Measurements from ENCODE around the gene PCDHGA12.
"Not testable (repeated sequence)": the region's sequence is repeated elsewhere in the genome, so short reads cannot be mapped to it uniquely, and the experiment has no call there.

Gene PCDHGA12

GRCh38 chr5:141430332-141431113 is at the start of gene PCDHGA12:
Gene PCDHGA12 (plus strand): TSS chr5:141430507. CDS start chr5:141430760, 253 bp downstream.
- peak; percentile 93 for DNase-seq (ENCODE audit: low read depth)

DNA sequence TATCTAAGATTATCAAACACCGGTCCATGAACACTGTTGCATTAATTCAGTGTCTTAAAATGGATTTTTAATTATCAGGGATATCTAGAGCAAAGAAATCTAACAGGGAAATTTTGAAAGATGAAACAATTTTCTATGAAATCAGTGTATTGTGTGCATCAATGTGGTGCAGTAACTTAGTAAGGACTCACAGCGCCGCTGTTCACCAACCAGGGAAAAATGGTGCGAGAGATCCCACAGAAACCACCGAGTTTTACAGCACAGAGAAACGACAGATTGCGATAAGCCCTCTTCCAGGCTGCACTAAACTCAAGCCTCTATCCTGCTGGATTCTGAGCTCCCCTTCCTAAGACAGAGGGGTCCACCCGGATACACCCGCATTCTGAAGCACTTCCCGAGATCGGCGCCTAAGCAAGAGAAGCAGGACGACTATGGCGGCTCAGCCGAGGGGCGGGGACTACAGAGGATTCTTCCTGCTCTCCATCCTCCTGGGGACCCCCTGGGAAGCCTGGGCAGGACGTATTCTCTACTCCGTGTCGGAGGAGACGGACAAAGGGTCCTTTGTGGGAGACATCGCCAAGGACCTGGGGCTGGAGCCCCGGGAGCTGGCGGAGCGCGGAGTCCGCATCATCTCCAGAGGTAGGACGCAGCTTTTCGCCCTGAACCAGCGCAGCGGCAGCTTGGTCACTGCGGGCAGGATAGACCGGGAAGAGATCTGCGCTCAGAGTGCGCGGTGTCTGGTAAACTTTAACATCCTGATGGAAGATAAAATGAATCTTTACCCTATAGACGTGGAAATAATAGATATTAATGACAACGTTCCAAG is 47.6 kb upstream of the PCDHGA12 start, which contains the start of gene PCDHGA7:
TSS of gene PCDHGA7 (plus strand) at position 274 of the 826 bp plus-strand sequence. CDS start at position 432, 158 bp downstream.
- peak; percentile 37 for DNase-seq (ENCODE audit: low read depth)

DNA sequence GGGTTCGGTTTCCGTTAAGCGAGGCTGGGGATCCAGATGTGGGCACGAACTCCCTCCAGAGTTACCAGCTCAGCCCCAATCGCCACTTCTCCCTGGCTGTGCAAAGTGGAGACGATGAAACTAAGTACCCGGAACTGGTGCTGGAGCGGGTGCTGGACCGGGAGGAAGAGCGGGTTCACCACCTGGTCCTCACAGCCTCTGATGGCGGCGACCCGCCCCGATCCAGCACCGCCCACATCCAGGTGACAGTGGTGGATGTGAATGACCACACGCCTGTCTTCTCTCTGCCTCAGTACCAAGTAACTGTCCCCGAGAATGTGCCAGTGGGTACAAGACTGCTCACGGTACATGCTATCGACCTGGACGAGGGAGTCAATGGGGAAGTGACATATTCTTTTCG is 47.0 kb upstream of the PCDHGA12 start:
- no peak for DNase-seq (ENCODE audit: low read depth)

GRCh38 chr5:141384471-141385267 is 45.6 kb upstream of the PCDHGA12 start:
- DNase-seq (ENCODE audit: low read depth), result no peak

- DNase-seq (ENCODE audit: low read depth), result not testable (repeated sequence)
These were observed 42.6 kb upstream of the PCDHGA12 start, which contains the start of gene PCDHGB4 for GRCh38 chr5:141387557-141388311. Gene PCDHGB4 (plus strand): TSS chr5:141387698. CDS start chr5:141387885, 187 bp downstream.

- no peak for DNase-seq (ENCODE audit: low read depth)
These were observed 41.6 kb upstream of the PCDHGA12 start for GRCh38 chr5:141388661-141389060.

- no peak for DNase-seq (ENCODE audit: low read depth)
These were observed 40.9 kb upstream of the PCDHGA12 start for GRCh38 chr5:141389153-141390042.

GRCh38 chr5:141392429-141393198 is 37.7 kb upstream of the PCDHGA12 start, which contains the start of gene PCDHGA8:
Gene PCDHGA8 (plus strand): TSS chr5:141392633. CDS start chr5:141392814, 181 bp downstream.
- no peak for DNase-seq (ENCODE audit: low read depth)

DNA sequence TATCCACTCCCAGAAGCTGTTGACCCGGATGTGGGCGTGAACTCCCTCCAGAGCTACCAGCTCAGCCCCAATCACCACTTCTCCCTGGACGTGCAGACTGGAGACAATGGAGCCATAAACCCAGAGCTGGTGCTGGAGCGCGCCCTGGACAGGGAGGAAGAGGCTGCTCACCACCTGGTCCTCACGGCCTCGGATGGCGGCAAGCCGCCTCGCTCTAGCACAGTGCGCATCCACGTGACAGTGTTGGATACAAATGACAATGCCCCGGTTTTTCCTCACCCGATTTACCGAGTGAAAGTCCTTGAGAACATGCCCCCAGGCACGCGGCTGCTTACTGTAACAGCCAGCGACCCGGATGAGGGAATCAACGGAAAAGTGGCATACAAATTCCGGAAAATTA is 37.0 kb upstream of the PCDHGA12 start:
- DNase-seq (ENCODE audit: low read depth), result no peak

DNA sequence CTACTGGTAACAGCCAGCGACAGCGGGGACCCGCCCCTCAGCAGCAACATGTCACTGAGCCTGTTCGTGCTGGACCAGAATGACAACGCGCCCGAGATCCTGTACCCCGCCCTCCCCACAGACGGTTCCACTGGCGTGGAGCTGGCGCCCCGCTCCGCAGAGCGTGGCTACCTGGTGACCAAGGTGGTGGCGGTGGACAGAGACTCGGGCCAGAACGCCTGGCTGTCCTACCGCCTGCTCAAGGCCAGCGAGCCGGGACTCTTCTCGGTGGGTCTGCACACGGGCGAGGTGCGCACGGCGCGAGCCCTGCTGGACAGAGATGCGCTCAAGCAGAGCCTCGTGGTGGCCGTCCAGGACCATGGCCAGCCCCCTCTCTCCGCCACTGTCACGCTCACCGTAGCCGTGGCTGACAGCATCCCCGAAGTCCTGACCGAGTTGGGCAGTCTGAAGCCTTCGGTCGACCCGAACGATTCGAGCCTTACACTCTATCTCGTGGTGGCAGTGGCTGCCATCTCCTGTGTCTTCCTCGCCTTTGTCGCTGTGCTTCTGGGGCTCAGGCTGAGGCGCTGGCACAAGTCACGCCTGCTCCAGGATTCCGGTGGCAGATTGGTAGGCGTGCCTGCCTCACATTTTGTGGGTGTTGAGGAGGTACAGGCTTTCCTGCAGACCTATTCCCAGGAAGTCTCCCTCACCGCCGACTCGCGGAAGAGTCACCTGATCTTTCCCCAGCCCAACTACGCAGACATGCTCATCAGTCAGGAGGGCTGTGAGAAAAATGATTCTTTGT is 35.7 kb upstream of the PCDHGA12 start:
- DNase-seq (ENCODE audit: low read depth), result not testable (repeated sequence)

DNA sequence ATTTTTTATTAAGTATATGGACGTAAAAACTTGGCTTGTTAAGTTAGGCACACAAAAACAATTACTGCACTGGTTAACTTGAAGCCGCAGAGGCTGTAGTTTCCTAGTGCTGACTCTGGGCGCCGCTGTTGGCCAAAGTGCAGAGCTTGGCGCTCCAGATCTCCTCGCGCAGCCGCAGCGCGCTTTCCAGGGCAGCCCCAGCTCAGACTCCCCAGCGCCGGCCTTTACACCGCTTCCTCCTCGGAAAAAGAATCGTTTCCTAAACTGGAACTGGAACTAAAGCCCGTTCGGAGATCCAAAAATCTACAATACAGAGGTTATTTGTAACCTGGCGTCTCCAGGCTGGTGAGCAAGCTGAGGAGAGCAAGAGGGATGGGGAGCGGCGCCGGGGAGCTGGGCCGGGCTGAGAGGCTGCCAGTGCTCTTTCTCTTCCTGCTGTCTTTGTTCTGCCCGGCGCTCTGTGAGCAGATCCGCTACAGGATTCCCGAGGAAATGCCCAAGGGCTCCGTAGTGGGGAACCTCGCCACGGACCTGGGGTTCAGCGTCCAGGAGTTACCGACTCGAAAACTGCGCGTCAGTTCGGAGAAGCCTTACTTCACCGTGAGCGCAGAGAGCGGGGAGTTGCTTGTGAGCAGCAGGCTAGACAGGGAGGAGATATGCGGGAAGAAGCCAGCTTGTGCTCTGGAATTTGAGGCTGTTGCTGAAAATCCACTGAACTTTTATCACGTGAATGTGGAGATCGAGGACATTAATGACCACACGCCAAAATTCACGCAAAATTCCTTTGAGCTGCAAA is 32.4 kb upstream of the PCDHGA12 start, which contains the start of gene PCDHGB5:
TSS of gene PCDHGB5 (plus strand) at position 192 of the 796 bp plus-strand sequence. CDS start at position 373, 181 bp downstream.
- DNase-seq (ENCODE audit: low read depth), result peak; percentile 44

- no peak for DNase-seq (ENCODE audit: low read depth)
These were observed 31.7 kb upstream of the PCDHGA12 start for GRCh38 chr5:141398608-141399007.

GRCh38 chr5:141399555-141400258 is 30.6 kb upstream of the PCDHGA12 start:
- no peak for DNase-seq (ENCODE audit: low read depth)

DNA sequence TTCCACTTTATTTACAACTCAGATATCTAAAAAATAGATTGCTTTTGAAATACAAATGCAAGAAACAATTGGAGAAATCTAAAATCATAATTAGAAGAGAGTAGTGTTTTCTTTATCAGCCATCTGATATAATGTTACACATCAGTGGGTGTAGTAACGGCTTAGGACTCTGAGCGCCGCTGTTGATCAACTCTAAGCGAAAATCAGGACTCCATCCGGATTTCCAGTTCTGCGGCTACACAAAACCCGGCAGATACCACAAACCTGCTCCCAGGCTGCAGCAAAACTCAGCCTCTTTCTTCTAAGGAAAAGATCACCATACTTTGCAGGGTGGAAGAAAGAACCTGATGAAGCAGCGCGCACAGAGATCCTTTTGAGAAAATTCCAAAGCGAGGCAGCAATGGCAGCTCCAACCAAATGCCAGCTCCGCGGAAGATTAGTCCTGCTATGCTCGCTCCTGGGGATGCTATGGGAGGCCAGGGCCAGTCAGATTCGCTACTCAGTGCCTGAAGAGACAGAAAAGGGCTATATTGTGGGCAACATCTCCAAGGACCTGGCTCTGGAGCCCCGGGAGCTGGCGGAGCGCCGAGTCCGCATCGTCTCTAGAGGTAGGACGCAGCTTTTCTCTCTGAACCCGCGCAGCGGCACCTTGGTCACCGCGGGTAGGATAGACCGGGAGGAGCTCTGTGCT is 27.6 kb upstream of the PCDHGA12 start, which contains the start of gene PCDHGA9:
TSS of gene PCDHGA9 (plus strand) at position 226 of the 691 bp plus-strand sequence. CDS start at position 401, 175 bp downstream.
- DNase-seq (ENCODE audit: low read depth), result peak; percentile 41

DNA sequence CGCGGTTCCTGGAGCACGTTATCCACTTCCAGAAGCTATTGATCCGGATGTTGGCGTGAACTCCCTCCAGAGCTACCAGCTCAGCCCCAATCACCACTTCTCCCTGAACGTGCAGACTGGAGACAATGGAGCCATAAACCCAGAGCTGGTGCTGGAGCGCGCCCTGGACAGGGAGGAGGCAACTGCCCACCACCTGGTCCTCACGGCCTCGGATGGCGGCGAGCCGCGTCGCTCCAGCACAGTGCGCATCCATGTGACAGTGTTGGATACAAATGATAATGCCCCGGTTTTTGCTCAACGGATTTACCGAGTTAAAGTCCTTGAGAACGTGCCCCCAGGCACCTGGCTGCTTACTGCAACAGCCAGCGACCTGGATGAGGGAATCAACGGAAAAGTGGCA is 26.9 kb upstream of the PCDHGA12 start:
- no peak for DNase-seq (ENCODE audit: low read depth)
